Renal cortex interstitium (tissue), 11 donors: ENCODE measurements around the gene TIMM44. TPM values are rescaled to one million over a fixed set of nuclear protein-coding genes. Genes with fewer than 3 reads are reported as not detected.

ENCODE experiments used
- DNase-seq, 11 donors: peaks; one replicate each; pipeline ENCODE4 v3.0.0-alpha.2; 2013; ENCODE audit warnings: low read depth in 9 of 11, low spot score in 4 of 11; ENCODE audit errors: extremely low read depth in 1 of 11
- polyA plus RNA-seq, 3 donors: library from polyadenylated mRNA; unstranded; fragments of 120-200 nt; gene quantifications; one replicate each; pipeline ENCODE4 v1.2.1, GENCODE V29; 2013; ENCODE audit not compliant: insufficient read length in 3 of 3

Gene TIMM44
- polyA plus RNA-seq, 3 donors, result 39.4 to 59.3 (median 59.1) TPM

GRCh38 chr19:7980635-7981121 lies 37.2 kb upstream of the TIMM44 start:
- DNase-seq, result no peak

- DNase-seq, result no peak
These were observed 36.7 kb upstream of the TIMM44 start for GRCh38 chr19:7980168-7980567.

DNA sequence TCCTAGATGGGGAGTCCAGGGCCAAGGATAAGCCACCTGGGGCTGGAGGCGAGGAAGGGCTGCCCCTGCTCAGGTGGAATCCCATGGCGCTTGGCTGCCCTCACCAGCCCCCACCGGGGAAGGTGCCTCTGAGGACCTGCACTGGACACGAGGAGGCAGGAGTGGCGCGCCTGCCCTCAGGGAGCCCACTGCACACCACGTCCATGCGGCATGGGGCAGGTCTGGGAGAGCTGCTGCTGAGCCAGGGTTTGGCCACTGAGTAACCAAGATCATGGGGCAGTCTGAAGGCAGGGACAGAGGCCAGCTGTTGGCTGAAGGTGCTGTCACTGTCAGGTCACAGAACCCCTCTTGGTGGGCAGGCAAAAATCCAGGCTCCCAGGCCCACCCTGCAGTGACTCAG lies 36.1 kb upstream of the TIMM44 start:
- no peak for DNase-seq

DNA sequence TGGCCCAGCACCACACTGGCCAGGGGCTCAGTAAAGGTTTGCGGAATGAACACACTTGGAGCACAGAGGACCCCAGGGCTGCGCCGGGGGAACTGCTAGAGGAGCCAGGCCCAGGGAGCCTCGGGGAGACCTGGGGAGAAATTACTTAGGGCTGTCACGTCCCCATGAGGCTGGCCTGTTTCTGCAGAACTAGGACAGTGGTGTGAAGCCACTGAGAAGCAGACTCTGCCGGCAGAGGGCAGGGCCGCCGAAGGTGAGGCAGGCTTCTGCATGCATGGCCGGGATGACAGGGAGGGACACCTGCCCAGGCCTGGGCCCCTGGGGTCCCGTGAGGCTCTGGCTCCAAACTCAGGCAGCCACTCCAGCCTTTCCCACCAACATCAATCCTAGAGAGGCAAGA lies 35.5 kb upstream of the TIMM44 start:
- no peak for DNase-seq

DNA sequence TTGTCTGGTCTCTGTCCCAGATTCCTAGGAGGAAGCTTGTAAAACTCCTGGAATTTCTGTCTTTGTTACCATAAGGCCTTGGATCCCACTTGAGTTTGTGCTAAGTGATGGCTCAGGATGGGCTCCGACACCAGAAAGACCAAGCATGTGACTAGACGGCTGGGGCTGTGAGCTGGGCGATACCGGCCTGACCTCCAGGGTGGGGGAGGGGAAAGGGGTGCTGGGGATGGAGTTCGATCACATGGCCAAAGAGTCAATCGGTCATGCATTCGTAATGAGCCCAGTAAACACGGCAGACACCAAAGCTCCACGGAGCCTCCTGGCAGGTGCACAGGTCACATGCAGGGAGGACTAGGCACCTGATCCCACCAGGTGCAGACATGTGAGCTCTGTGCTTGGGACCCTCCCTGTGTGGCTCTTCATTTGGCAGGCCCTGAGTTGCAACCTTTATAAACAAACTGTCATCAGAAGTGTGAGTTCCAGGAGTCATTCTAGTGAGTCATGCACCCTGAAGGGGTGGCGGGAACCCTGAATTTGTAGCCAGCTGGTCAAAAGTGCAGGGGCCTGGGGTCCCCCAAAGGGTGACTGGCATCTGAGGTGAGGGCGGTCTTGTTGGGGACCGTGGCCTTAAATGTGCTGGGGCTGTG lies 34.8 kb upstream of the TIMM44 start:
- DNase-seq, result no peak

DNA sequence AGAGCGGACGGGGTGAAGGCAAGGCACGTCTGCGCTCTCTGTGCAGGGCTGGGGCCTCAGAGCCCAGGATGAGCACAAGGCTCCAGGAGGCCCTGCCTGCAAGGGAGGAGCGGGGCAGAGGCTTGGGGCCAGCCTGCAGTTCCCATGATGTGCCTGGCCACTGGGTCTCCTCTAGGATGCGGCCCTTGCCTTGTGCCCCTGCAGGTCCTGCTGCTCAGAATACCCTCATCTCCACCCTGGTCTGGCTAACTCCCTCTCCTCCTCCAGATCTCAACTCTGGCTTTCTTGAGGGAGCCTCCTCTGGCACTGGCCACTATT lies 34.2 kb upstream of the TIMM44 start:
- DNase-seq, result no peak

DNA sequence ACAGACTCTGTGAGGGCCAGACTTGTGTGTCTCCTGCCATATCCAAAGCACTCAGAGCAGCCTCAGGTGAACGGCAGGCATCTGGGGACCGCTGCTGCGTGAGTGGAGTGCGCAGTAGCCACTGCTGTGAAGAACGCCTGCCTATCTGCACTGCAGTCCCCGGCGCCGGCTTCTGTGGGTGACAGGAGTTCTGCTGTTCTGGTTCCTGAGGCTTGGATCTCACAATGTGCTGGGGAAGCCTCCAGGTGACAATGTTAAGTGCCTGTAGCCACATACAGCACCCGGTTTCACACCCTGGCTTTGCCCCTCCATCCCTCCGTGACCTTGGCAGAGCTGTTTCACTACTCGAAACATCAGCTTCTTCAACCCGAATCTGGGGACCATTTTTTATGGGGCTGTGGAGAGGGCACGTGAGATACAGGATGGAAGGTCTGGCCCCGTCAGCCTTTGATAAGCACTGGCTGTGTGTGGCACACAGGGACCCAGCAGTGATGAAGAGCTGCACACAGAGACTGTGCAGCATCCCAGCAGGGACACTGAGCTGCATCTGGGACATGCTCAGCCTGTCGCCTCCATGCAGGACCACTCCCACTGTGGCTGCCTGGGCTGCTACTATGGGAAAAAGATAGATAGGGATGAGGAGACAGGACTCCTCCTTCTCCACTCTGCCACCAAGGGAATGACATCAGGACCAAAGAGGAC lies 33.7 kb upstream of the TIMM44 start:
- DNase-seq, result no peak

GRCh38 chr19:7976461-7976860 lies 33.0 kb upstream of the TIMM44 start:
- no peak for DNase-seq

DNA sequence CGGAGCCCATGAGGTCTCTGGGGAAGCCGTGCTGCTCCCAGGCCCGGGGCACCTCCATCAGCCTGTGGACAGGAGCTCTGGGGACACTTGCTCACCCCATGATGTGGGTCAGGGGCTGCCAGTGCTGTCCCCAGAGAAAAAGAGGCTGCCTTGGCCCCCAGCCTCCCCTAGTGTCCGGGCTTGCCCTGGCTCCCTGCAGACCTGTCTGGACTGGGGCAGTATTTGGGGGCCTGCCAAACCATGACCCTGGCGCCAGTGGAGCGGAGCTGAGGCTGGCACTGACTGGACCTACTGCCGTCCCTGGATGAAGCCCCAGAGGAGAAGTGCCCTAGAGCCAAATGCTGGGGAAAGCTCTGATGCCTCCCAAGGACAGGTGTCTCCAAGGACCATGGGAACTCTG lies 31.6 kb upstream of the TIMM44 start:
- no peak for DNase-seq

GRCh38 chr19:7973883-7974282 lies 30.4 kb upstream of the TIMM44 start:
- DNase-seq, result no peak

DNA sequence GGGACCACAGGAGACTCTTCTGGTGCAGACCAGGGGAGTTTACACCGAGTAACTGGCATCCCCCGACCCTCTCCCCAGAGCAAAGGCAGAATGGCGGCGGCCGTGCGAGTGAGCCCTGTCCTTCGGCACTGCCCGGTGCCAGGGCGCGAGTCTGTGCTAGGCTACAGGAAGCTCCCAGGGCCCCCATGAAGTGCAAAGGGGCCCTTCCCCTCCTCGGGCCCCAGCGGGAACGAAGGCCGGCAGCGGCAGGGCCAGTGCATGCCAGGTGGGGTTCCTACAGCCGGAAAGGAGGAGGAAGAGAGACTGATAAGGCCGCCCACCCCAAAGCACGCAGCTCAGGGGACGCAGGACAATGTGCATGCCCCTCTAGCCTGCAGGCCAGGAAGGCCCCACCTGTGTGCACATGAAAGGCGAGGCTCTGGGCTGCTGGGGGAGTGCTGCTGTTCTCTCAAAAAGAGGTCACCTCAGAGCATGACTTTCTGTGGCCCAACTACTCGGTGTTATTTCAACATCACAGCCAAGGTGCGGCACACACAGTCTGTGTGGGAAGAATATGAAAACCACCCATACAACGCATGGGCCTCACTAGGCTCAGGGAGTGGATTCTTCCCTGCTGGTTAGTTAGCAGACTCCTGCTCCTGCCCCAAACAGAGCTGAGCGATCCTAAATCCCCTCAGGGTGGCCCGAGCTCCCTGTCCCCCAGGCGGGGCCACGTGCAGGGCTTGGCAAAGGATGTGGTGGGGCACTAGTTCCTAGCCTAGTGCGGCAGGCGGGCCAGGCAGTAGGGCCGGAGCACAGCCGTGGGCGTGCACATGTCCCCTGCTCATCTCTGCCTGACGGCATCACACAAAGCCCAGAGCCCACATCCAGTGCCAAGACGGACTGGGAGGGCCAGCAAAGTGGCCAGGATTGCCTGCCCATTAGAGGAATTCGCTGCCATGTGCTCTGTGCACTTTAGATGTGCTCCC lies 28.4 kb upstream of the TIMM44 start:
- no peak for DNase-seq

DNA sequence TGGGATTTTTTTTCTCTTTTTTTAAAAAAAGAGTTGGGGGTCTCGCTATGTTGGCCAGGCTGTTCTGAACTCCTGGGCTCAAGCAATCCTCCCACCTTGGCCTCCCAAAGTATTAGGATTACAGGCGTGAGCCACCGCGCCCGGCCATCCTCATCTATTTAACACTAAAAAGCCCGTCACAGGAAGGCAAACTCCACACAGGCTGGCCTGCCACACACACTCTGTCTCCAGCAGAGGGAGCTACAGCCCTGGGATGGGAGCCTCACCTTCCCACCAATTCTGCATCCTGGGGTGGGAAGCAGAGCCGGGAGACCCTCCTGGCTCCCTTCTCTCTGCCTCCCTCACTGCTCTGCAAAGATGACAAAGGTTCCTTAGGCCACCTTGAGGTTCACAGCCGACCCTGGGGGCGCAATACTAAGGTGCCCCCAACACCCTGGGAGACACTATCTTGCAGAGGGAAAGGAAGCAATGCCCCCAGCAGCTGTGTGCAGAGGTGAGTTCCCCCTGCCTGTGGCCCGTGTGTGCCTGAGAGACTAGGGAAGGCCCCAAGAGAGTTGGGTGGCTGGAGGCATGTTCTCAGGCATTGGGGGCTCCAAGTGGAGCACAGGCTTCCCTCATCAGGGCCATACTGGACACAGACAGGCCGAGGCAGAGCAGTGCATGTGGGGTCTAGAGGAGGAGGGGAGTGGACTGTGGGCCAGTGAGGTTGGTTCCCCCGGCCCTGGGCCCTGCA lies 27.4 kb upstream of the TIMM44 start:
- peak in 4 of 11 donors; percentile 21 to 46 (median 34) for DNase-seq

DNA sequence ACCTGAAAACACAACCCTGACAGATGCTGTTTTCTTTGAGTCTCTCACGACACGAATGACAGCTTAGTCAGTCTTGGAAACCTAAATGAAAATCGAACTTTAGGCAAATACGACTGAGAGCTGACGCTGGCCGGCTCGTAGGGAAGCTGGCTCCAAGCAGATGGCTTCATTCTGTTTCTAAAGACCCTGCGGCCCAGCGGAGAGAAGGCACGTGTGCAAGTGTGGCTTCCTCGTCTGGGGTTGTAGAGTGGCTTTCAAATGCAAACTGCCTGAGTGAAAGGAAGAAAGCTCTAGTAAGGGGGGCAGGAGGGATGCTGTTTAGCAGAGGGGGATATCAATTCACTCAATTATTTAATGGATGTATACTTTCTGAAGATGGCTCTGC lies 26.1 kb upstream of the TIMM44 start:
- no peak for DNase-seq

DNA sequence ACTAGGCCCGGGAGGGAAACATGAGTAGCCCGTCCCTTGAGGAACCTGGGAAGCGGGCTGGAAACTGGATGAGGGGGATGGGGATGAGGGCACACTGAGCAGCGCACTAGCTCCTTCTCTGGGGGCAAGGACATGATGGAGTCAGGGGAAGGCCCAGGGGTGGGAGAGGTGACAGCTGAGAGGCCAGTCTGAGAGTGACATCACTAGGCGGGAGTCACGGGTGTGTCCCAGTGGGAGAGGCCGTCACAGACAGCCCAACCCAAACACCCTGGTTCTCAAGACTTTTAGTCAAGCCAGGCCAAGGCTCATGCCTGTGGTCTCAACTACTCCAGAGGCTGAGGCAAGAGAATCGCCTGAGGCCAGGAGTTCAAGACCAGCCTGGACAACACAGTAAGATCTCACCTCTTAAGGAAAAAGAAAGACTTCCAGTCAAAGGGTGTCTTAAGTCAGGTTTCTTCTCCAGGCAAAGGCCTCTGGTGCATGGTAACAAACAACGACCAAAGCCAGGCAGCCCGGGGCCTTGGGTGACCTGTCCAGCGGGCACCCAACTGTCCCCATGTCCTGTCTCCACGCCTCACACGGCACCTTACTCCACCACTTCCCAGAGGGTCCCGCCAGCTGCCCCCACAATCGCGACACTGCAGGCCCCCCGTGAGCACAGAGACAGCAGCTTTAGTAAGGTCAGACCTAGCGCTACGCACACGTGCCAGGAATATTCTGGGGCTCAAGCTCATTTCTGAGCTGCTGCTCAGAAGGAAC lies 25.5 kb upstream of the TIMM44 start:
- no peak for DNase-seq

GRCh38 chr19:7968008-7968795 lies 24.7 kb upstream of the TIMM44 start:
- no peak for DNase-seq

DNA sequence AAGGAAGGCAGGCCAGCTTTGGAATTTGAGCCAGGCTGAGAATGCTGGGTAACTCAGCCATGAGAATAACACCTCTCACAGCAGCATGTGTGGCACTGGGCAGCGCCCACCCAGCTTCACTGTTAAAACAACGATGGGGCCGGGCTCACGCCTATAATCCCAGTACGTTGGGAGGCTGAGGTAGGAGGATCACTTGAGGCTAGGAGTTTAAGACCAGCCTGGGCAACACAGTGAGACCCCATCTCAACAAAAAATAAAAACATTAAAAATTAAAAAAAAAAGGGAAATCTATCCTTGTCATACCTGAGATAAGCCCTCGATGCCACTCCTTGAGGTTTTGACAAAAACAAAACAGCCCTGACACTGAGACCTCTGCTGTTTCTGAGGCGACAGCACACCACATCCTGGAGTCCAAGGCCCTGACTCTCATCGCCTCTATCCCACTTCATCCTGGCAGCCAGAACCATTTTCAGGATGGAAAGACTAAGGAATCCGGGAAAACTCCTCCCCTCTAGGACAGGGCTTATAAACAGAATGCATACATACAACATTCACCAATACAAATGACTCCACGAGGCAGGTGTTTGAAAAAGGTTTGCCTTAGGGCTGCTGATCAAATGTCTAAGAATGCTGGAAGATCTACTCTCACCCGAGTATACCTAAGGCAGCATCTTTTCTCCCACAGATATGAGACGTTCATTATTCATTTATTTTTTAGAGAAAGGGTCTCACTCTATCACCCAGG lies 22.6 kb upstream of the TIMM44 start:
- no peak for DNase-seq

- DNase-seq, result no peak
These were observed 21.9 kb upstream of the TIMM44 start for GRCh38 chr19:7965259-7965841.
